CD8-positive, alpha-beta memory T cell (primary cell): ENCODE results near the gene SPI1. TPM values are rescaled to one million over a fixed set of nuclear protein-coding genes. Genes with fewer than 3 reads are reported as not detected.

Source experiments
- CTCF ChIA-PET: fragments of 350-600 bp; sonication (Branson Sonifier 250); formaldehyde crosslinking; loops from one replicate; lab custom pipeline; 2021; ENCODE audit warnings: antibody characterized with exemption; lab: Charles Lee
- POLR2A ChIA-PET: fragments of 350-600 bp; sonication (Branson Sonifier 250); formaldehyde crosslinking; loops from one replicate; lab custom pipeline; 2021; ENCODE audit warnings: antibody characterized with exemption; lab: Charles Lee
- DNase-seq, 5 donors: peaks; one replicate each; pipeline versions ENCODE4 v3.0.0 to v3.0.0-alpha.2; 2020 to 2022; ENCODE audit warnings: mixed read lengths in 1 of 5
- H3K27ac ChIP-seq: one replicate; pipeline ENCODE4 v1.7.0; 2013; ENCODE audit warnings: low read depth, mild to moderate bottlenecking, low read length, moderate library complexity
- H3K27me3 ChIP-seq: 2 replicates; pipeline ENCODE4 v1.7.0; 2013; ENCODE audit warnings: low read length, mild to moderate bottlenecking; ENCODE audit not compliant: insufficient read depth, poor library complexity, severe bottlenecking
- H3K36me3 ChIP-seq: 2 replicates; pipeline ENCODE4 v1.7.0; 2013; ENCODE audit warnings: mild to moderate bottlenecking, low read length, moderate library complexity; ENCODE audit not compliant: insufficient read depth
- H3K4me1 ChIP-seq: 2 replicates; pipeline ENCODE4 v1.7.0; 2013; ENCODE audit warnings: mild to moderate bottlenecking, low read length, moderate library complexity; ENCODE audit not compliant: insufficient read depth
- H3K4me3 ChIP-seq: 2 replicates; pipeline ENCODE4 v1.7.0; 2013; ENCODE audit warnings: mild to moderate bottlenecking, low read length
- H3K9me3 ChIP-seq: 2 replicates; pipeline ENCODE4 v1.7.0; 2013; ENCODE audit warnings: mild to moderate bottlenecking, low read length
- H3K27ac Mint-ChIP-seq, 8 donors: one replicate each; pipeline ENCODE4 v1.8.0; 2020 to 2021; ENCODE audit warnings: mixed read lengths in 8 of 8, mild to moderate bottlenecking in 6 of 8, inconsistent platforms in 3 of 8, moderate library complexity in 3 of 8
- H3K27me3 Mint-ChIP-seq, 2 donors: one replicate each; pipeline ENCODE4 v1.8.0; 2020 to 2021; ENCODE audit warnings: mixed read lengths in 2 of 2, mild to moderate bottlenecking in 1 of 2, moderate library complexity in 1 of 2
- H3K36me3 Mint-ChIP-seq, 3 donors: one replicate each; pipeline ENCODE4 v1.8.0; 2020 to 2021; ENCODE audit warnings: mixed read lengths in 3 of 3, inconsistent platforms in 1 of 3, mild to moderate bottlenecking in 1 of 3
- H3K4me1 Mint-ChIP-seq, 3 donors: one replicate each; pipeline ENCODE4 v1.8.0; 2020 to 2021; ENCODE audit warnings: mixed read lengths in 3 of 3, inconsistent platforms in 1 of 3, mild to moderate bottlenecking in 1 of 3
- H3K4me3 Mint-ChIP-seq, 7 donors: one replicate each; pipeline ENCODE4 v1.8.0; 2020 to 2021; ENCODE audit warnings: mixed read lengths in 7 of 7, mild to moderate bottlenecking in 6 of 7, moderate library complexity in 4 of 7, inconsistent platforms in 2 of 7
- H3K9me3 Mint-ChIP-seq, 5 donors: one replicate each; pipeline ENCODE4 v1.8.0; 2020 to 2022; ENCODE audit warnings: mixed read lengths in 5 of 5, mild to moderate bottlenecking in 3 of 5, moderate library complexity in 2 of 5, inconsistent platforms in 1 of 5
- polyA plus RNA-seq: library from polyadenylated mRNA; unstranded; fragments of 300-500 nt; fragmentation: Illumina TruSeq; gene quantifications from one replicate; pipeline ENCODE4 v1.2.3, GENCODE V29; 2021
- total RNA-seq, 2 experiments: library from RNA; stranded (reverse); gene quantifications; one replicate each; pipeline ENCODE4 v1.2.3, GENCODE V29; 2021

SPI1 gene
- total and polyA plus RNA-seq, 3 experiments from 2014 or later = 1.8 to 2.0 TPM; not detected in 1

DNA sequence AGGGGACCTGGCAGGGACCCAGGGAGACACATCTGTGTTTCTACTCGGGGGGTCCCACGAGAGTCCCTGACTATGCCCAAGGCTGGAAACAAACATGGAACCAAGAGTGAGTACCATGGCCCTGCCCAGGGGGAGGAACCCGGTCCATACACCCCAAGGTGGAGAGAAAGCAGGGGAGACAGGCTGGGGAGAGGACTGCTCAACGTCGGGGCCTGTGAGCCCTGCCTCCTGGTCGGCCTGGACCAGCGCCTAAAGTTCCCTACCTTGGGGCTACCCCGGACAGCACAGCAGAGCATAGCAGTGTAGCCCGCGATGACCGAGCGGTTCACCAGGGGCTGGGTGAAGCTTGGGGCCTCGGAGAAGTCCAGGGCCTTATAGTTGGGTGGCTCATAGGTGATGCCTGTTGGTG is 46.0 kb downstream of the SPI1 start:
- H3K9me3 Mint-ChIP-seq = no peaks in the 10 kb centered on the region
- Histone ChIP-seq H3K4me1 (no peaks in the 10 kb centered on the region), H3K36me3 (peaks cover 6% of the 10 kb centered on the region), H3K27ac (no peak overlapping the region), H3K27me3 (no peaks in the 10 kb centered on the region), H3K9me3 (no peaks in the 10 kb centered on the region), H3K4me3 (no peak overlapping the region)
- no peaks in the 10 kb centered on the region for H3K27me3 Mint-ChIP-seq
- no peaks in the 10 kb centered on the region for H3K4me1 Mint-ChIP-seq
- DNase-seq = no peak
- peaks cover 2 to 36% (median 4%) of the 10 kb centered on the region in 3 donors for H3K36me3 Mint-ChIP-seq
- no peak overlapping the region for H3K4me3 Mint-ChIP-seq
- H3K27ac Mint-ChIP-seq = no peak overlapping the region
- POLR2A ChIA-PET = no interaction called here
- CTCF ChIA-PET = no interaction called here

DNA sequence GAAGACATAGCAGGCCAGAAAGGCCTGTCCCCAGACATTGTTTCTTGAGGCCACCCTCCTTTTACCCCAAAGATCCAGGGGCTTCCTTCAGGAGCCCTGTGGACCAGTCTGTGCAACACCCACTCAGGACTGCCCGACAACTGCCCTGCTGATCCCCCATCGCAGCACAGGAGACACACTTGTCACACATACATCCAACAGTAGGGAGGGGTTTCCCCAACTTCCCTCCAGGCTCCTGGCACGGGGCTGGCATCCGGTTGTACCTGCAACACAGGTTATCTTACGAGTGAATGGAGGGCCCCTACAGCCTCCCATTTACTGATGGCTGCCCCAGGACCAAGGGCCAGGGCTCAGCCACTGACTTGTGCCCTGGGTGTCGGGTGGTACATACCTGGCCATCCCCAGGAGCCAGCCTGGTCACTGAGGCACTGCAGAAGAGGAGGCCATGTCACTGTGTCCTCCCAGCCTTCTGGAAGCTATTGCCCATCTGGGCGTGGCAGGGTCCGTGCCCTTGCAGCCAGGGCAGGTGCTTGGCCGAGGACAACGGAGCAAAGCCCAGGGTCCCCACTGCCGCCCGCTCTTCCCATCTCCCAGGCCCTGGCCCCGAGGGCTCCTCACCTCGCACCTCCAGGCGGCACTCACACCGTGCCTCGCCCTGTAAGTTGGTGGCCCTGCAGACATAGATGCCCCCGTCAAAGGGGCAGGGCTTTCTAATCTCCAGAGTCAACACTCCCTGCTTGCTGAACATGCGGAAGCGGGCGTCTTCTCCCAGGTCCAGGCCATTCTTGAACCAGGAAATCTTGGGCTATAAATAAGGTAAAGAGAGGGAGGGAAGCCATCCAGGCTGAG is 46.7 kb downstream of the SPI1 start:
- Histone ChIP-seq H3K27ac (no peak overlapping the region), H3K27me3 (no peaks in the 10 kb centered on the region), H3K4me3 (no peak overlapping the region), H3K36me3 (peaks cover 12% of the 10 kb centered on the region), H3K4me1 (no peaks in the 10 kb centered on the region), H3K9me3 (no peaks in the 10 kb centered on the region)
- Mint-ChIP-seq H3K27ac (peak overlapping the region in 2 of 8 donors; percentile 7 to 38), H3K4me3 (no peak overlapping the region), H3K27me3 (no peaks in the 10 kb centered on the region), H3K36me3 (peaks cover 3 to 42% (median 4%) of the 10 kb centered on the region in 3 donors), H3K4me1 (no peaks in the 10 kb centered on the region), H3K9me3 (no peaks in the 10 kb centered on the region)
- no peak for DNase-seq
- POLR2A ChIA-PET = no interaction called here
- CTCF ChIA-PET = no interaction called here

DNA sequence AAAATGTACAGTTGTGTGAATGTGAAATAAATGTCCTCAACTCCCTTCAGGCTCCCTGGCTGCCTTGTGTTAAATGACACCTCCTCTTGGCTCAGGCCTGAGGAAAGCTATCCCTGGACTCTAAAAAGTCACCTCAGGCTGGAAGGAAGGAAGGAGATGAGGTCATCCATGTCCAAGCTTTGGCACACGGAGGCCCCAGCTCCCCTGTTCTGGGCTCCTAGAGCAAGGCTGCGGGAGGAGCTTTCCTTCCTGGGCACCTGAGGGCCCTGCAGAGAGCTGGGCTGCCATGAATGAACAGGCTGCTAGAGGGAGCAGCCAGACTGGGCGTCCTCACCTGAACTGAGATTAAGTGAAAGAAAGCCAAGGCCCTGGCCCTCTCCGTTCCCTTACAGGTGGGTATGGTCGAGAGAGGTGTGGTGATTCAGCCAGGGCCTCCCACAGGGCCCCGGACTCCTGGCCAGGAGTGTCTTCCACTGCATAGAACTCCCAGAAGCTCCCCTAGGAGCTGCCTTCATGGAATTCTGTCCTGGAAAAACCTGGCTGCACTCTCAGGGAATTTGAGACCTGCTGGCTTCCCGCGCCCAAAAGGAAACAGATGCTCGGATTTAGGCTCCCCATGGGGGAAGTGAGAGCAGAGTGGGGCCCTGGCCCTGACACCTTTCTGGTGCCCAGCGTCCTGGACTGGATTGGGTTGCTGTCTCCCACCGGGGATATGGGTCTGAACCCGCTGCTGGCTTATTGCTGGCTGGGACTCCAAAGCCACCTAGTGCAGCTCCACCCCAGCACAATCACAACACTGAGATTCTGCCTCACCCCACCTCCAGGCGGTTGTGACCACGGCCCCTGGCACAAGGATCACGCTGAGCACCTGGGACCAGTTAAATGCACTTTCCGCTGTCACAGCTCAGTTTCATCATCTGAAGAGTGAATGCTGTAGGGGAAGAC is 48.1 kb downstream of the SPI1 start:
- Histone ChIP-seq H3K36me3 (peaks cover 27% of the 10 kb centered on the region), H3K9me3 (no peaks in the 10 kb centered on the region), H3K27ac (no peak overlapping the region), H3K27me3 (no peaks in the 10 kb centered on the region), H3K4me1 (no peaks in the 10 kb centered on the region), H3K4me3 (no peak overlapping the region)
- Mint-ChIP-seq H3K36me3 (peaks cover 4 to 56% (median 6%) of the 10 kb centered on the region in 3 donors), H3K27me3 (no peaks in the 10 kb centered on the region), H3K4me3 (no peak overlapping the region), H3K4me1 (no peaks in the 10 kb centered on the region), H3K9me3 (no peaks in the 10 kb centered on the region), H3K27ac (peak overlapping the region in 1 of 8 donors; percentile 93)
- DNase-seq = no peak
- CTCF ChIA-PET = interaction anchor here (0.6 to 1.5 kb wide), 7 partner anchors 9 to 161 kb away, joined by 3 to 7 read pairs (median 3); no protein-coding TSS in a partner anchor
- POLR2A ChIA-PET = no interaction called here

DNA sequence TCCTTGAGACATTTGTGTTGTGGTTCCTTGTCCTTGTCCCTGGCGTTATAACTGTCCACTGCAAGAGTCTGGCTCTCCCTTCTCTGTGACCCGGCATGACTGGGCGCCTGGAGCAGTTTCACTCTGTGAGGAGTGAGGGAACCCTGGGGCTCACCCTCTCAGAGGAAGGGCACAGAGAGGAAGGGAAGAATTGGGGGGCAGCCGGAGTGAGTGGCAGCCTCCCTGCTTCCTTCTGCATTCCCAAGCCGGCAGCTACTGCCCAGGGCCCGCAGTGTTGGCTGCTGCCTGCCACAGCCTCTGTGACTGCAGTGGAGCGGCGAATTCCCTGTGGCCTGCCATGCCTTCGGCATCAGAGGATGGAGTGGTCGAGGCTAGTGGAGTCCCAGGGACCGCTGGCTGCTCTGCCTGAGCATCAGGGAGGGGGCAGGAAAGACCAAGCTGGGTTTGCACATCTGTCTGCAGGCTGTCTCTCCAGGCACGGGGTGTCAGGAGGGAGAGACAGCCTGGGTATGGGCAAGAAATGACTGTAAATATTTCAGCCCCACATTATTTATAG is 48.8 kb downstream of the SPI1 start:
- Mint-ChIP-seq H3K9me3 (no peaks in the 10 kb centered on the region), H3K27me3 (no peaks in the 10 kb centered on the region), H3K36me3 (peaks cover 8 to 62% (median 12%) of the 10 kb centered on the region in 3 donors), H3K4me1 (no peaks in the 10 kb centered on the region), H3K27ac (peak overlapping the region in 3 of 8 donors; percentile 47 to 72 (median 50)), H3K4me3 (no peak overlapping the region)
- no peaks in the 10 kb centered on the region for H3K27me3 ChIP-seq
- no peak for DNase-seq
- no peaks in the 10 kb centered on the region for H3K4me1 ChIP-seq
- CTCF ChIA-PET = interaction anchor here (0.6 to 1.5 kb wide), 5 partner anchors 8 to 160 kb away, joined by 3 to 7 read pairs (median 3); no protein-coding TSS in a partner anchor
- no peak overlapping the region for H3K4me3 ChIP-seq
- POLR2A ChIA-PET = no interaction called here
- H3K36me3 ChIP-seq = peaks cover 27% of the 10 kb centered on the region
- no peak overlapping the region for H3K27ac ChIP-seq
- H3K9me3 ChIP-seq = no peaks in the 10 kb centered on the region

DNA sequence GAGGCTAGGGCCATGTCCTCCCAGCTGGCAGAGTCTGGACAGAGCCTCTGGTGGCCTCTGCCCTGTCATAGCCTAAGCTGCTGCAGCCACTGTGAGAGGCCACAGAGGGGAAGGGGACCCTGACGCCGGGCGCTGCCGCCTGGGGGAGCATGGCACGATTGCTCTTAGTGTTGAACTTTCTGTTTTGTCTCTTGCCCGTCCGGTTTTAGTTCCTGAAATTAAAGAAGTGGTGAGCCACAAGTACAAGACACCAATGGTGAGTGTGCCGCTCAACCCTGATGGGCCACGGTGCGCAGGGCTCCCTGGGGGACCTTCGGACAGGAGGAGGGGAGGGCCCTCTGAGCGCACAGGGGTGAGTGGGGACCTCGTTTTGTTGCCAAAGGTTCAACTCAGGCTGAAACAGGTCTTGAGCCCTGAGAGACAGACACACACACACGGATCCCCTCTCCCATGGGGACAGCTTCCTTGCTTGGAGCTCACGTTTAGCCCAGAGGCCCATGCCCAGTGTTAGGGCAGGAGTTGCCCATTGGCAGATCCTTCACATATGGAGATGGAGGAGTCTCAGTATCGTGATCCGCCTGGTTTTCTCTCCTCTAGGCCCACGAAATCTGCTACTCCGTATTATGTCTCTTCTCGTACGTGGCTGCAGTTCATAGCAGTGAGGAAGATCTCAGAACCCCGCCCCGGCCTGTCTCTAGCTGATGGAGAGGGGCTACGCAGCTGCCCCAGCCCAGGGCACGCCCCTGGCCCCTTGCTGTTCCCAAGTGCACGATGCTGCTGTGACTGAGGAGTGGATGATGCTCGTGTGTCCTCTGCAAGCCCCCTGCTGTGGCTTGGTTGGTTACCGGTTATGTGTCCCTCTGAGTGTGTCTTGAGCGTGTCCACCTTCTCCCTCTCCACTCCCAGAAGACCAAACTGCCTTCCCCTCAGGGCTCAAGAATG is 49.6 kb downstream of the SPI1 start:
- Histone ChIP-seq H3K27me3 (no peaks in the 10 kb centered on the region), H3K4me3 (no peak overlapping the region), H3K9me3 (no peaks in the 10 kb centered on the region), H3K27ac (no peak overlapping the region), H3K36me3 (peaks cover 27% of the 10 kb centered on the region), H3K4me1 (no peaks in the 10 kb centered on the region)
- ChIA-PET POLR2A (no interaction called here), CTCF (interaction anchor here (0.7 to 1.5 kb wide), 4 partner anchors 10 to 100 kb away, joined by 3 to 7 read pairs (median 3); no protein-coding TSS in a partner anchor)
- H3K4me3 Mint-ChIP-seq = no peak overlapping the region
- peak overlapping the region in 3 of 8 donors; percentile 22 to 72 (median 46) for H3K27ac Mint-ChIP-seq
- no peak for DNase-seq
- no peaks in the 10 kb centered on the region for H3K4me1 Mint-ChIP-seq
- peaks cover 8 to 62% (median 12%) of the 10 kb centered on the region in 3 donors for H3K36me3 Mint-ChIP-seq
- H3K27me3 Mint-ChIP-seq = no peaks in the 10 kb centered on the region
- H3K9me3 Mint-ChIP-seq = no peaks in the 10 kb centered on the region

DNA sequence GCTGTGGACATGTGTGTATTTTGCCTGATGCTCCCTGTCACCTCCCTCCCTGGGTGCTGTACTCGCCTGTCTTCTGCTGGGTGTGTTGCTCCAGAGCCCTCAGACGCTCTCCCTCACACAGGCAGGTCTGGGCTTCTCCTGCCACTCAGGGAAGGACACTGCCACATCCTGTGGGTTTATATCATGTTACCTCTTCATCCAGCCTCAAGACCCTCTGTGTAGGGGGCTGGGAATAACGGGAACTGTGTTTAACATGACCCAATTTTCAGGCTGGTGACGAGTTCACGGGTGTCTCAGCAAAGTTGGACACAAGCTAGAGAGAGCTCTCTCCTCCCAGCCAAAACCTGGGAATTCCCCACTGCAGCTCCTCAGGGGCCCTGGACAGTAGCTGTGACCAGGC is 50.4 kb downstream of the SPI1 start:
- Histone ChIP-seq H3K27me3 (no peaks in the 10 kb centered on the region), H3K4me1 (no peaks in the 10 kb centered on the region), H3K27ac (no peak overlapping the region), H3K36me3 (peaks cover 27% of the 10 kb centered on the region), H3K9me3 (no peaks in the 10 kb centered on the region), H3K4me3 (no peak overlapping the region)
- Mint-ChIP-seq H3K4me3 (no peak overlapping the region), H3K27ac (no peak overlapping the region), H3K9me3 (no peaks in the 10 kb centered on the region), H3K4me1 (no peaks in the 10 kb centered on the region), H3K36me3 (peaks cover 8 to 62% (median 15%) of the 10 kb centered on the region in 3 donors), H3K27me3 (no peaks in the 10 kb centered on the region)
- no peak for DNase-seq
- CTCF ChIA-PET = interaction anchor here (0.7 to 0.9 kb wide), 2 partner anchors 80 to 100 kb away, joined by 3 read pairs; no protein-coding TSS in a partner anchor
- POLR2A ChIA-PET = no interaction called here

DNA sequence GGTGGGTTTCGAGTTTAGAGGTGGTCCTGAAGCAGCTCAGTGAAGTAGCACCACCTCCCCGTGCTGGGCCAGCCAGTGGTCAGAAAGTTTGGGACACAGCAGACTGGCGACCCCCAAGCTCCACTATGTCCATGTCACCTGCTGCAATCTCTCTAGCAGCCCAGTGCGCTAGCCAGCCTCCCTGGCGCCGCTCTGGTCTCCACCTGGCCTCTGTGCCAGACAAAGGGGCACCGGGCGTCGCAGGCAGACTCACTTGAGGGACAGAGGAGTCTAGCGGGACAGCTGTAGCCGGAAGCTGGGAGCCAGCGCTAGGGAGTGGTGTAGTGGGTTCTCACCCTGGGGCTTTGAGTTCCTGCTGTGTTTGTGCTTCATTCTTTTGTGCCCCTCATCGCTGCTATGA is 51.3 kb downstream of the SPI1 start:
- Histone ChIP-seq H3K27me3 (no peaks in the 10 kb centered on the region), H3K4me1 (no peaks in the 10 kb centered on the region), H3K27ac (no peak overlapping the region), H3K9me3 (no peaks in the 10 kb centered on the region), H3K36me3 (peaks cover 29% of the 10 kb centered on the region), H3K4me3 (no peak overlapping the region)
- DNase-seq = no peak
- Mint-ChIP-seq H3K27ac (peak overlapping the region in 2 of 8 donors; percentile 3 to 63), H3K27me3 (no peaks in the 10 kb centered on the region), H3K4me3 (no peak overlapping the region), H3K4me1 (no peaks in the 10 kb centered on the region), H3K36me3 (peaks cover 8 to 67% (median 15%) of the 10 kb centered on the region in 3 donors), H3K9me3 (no peaks in the 10 kb centered on the region)
- ChIA-PET CTCF (interaction anchor here (0.9 kb wide), 1 partner anchor 47 kb away, joined by 3 read pairs; no protein-coding TSS in a partner anchor), POLR2A (no interaction called here)
